SK-N-SH (cell line): ENCODE results near the gene MYO1E.

ENCODE experiments used
- EP300 ChIP-seq, 2 experiments: IDR thresholded peaks; 2 replicates each; pipeline versions ENCODE4 v1.4.0 to v1.6.1; 2012; ENCODE audit warnings: borderline replicate concordance in 1 of 2, low read depth in 1 of 2, low read length in 1 of 2
- GABPA ChIP-seq: IDR thresholded peaks from 2 replicates; pipeline ENCODE4 v1.4.0; 2012; ENCODE audit warnings: low read depth, mild to moderate bottlenecking
- MEF2A ChIP-seq: IDR thresholded peaks from 2 replicates; pipeline ENCODE4 v1.4.0; 2012; ENCODE audit warnings: low read depth, borderline replicate concordance
- POLR2AphosphoS5 ChIP-seq: IDR thresholded peaks from 2 replicates; pipeline ENCODE4 v1.6.1; 2012; ENCODE audit warnings: low read depth, low read length
- RAD21 ChIP-seq: IDR thresholded peaks from 2 replicates; pipeline ENCODE4 v1.6.1; 2012; ENCODE audit warnings: mild to moderate bottlenecking, low read length
- REST ChIP-seq: IDR thresholded peaks from 2 replicates; pipeline ENCODE4 v1.6.1; 2012; ENCODE audit warnings: mild to moderate bottlenecking, low read depth, low read length, moderate library complexity
- RFX5 ChIP-seq: IDR thresholded peaks from 2 replicates; pipeline ENCODE4 v1.6.1; 2012; ENCODE audit warnings: mild to moderate bottlenecking, improper control_type of control experiment, low read length
- SIN3A ChIP-seq: IDR thresholded peaks from 2 replicates; pipeline ENCODE4 v1.6.1; 2012; ENCODE audit warnings: low read depth, mild to moderate bottlenecking, low read length, moderate library complexity, borderline replicate concordance
- ZBTB33 ChIP-seq: IDR thresholded peaks from 2 replicates; pipeline ENCODE4 v1.4.0; 2012; ENCODE audit warnings: low read depth, borderline replicate concordance
- TF ChIP-seq, protein P1 (sequence below): fragments of 200-600 bp; sonication (generic); IDR thresholded peaks from 2 replicates; pipeline ENCODE4 v1.6.1; 2017; ENCODE audit warnings: antibody characterized with exemption, mild to moderate bottlenecking, moderate library complexity
- TF ChIP-seq, protein P2 (sequence below): IDR thresholded peaks from 2 replicates; pipeline ENCODE4 v1.4.0; 2012; ENCODE audit warnings: low read depth

DNA sequence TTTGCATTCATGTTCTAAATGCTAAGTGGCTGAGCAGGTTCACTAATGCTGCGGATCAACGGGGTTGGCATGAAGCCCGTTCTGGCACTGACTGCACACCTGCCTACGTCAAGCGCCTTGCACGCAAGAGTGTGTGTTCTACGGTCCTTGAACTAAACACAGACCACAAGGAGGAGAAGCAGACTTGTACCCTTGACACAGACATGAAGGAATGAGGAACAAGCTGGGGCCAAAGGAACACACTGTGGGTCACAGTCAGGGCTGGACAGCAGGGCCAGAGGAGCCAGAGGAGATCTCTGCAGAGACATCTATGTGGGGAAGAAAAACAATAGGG is 214.0 kb downstream of the MYO1E start:
- TF ChIP-seq, protein P1, sequence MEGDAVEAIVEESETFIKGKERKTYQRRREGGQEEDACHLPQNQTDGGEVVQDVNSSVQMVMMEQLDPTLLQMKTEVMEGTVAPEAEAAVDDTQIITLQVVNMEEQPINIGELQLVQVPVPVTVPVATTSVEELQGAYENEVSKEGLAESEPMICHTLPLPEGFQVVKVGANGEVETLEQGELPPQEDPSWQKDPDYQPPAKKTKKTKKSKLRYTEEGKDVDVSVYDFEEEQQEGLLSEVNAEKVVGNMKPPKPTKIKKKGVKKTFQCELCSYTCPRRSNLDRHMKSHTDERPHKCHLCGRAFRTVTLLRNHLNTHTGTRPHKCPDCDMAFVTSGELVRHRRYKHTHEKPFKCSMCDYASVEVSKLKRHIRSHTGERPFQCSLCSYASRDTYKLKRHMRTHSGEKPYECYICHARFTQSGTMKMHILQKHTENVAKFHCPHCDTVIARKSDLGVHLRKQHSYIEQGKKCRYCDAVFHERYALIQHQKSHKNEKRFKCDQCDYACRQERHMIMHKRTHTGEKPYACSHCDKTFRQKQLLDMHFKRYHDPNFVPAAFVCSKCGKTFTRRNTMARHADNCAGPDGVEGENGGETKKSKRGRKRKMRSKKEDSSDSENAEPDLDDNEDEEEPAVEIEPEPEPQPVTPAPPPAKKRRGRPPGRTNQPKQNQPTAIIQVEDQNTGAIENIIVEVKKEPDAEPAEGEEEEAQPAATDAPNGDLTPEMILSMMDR = no peak
- no peak for TF ChIP-seq EP300 (IDR thresholded peaks at IDR 0.05; ENCODE audit: borderline replicate concordance in 1 of 2, low read depth in 1 of 2, low read length in 1 of 2)
- no peak for TF ChIP-seq POLR2AphosphoS5
- TF ChIP-seq RFX5 = no peak
- TF ChIP-seq MEF2A = no peak
- TF ChIP-seq GABPA = no peak
- TF ChIP-seq SIN3A = no peak
- TF ChIP-seq, protein P2, sequence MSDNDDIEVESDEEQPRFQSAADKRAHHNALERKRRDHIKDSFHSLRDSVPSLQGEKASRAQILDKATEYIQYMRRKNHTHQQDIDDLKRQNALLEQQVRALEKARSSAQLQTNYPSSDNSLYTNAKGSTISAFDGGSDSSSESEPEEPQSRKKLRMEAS = no peak
- no peak for TF ChIP-seq ZBTB33
- TF ChIP-seq RAD21 = no peak
- TF ChIP-seq REST = no peak
